Heart right ventricle (tissue), 16 donors: Measurements from ENCODE around the gene MTG2. TPM values are rescaled to one million over a fixed set of nuclear protein-coding genes. Genes with fewer than 3 reads are reported as not detected.

Experiments used
- ATAC-seq, 8 donors: fragments of 200-7000 bp; cut with Tn5 transposase; one replicate each; pipeline ENCODE4 v1.9.1; 2020; ENCODE audit warnings: mild to moderate bottlenecking in 8 of 8, moderate library complexity in 8 of 8, moderate number of reproducible peaks in 1 of 8
- DNase-seq, 2 donors: peaks; one replicate each; pipeline ENCODE4 v3.0.0-alpha.2; 2020
- H3K27ac ChIP-seq, 10 donors: fragments of 200-600 bp; sonication (generic) in 2 of 10; one replicate each; pipeline versions ENCODE4 v1.5.0 to v1.8.0; 2020 to 2022; ENCODE audit warnings: mild to moderate bottlenecking in 3 of 10
- H3K27me3 ChIP-seq, 7 donors: fragments of 200-600 bp; one replicate each; pipeline ENCODE4 v1.8.0; 2021 to 2022; ENCODE audit warnings: mild to moderate bottlenecking in 2 of 7
- H3K36me3 ChIP-seq, 9 donors: fragments of 200-600 bp; sonication (generic) in 1 of 9; one replicate each; pipeline versions ENCODE4 v1.5.0 to v1.8.0; 2020 to 2022; ENCODE audit warnings: mild to moderate bottlenecking in 2 of 9
- H3K4me1 ChIP-seq, 9 donors: fragments of 200-600 bp; sonication (generic) in 1 of 9; one replicate each; pipeline versions ENCODE4 v1.5.0 to v1.8.0; 2020 to 2022; ENCODE audit warnings: mild to moderate bottlenecking in 4 of 9
- H3K4me3 ChIP-seq, 10 donors: fragments of 200-600 bp; sonication (generic) in 2 of 10; one replicate each; pipeline versions ENCODE4 v1.5.0 to v1.8.0; 2020 to 2022; ENCODE audit warnings: mild to moderate bottlenecking in 7 of 10, moderate library complexity in 2 of 10
- H3K9me3 ChIP-seq, 11 donors: fragments of 200-600 bp in 10 of 11; sonication (generic) in 2 of 11; one replicate each; pipeline versions ENCODE4 v1.5.0 to v1.8.0; 2013 to 2022; ENCODE audit warnings: mild to moderate bottlenecking in 2 of 11, control low read depth in 1 of 11, moderate library complexity in 1 of 11
- CTCF ChIP-seq, 9 donors: fragments of 200-600 bp; sonication (generic) in 2 of 9; IDR thresholded peaks; one replicate each; pipeline versions ENCODE4 v1.5.0 to v1.8.0; 2021 to 2022; ENCODE audit warnings: antibody characterized with exemption in 9 of 9, mild to moderate bottlenecking in 5 of 9, moderate library complexity in 1 of 9
- whole genome bisulfite sequencing, 2 donors: extraction: QIAGEN DNeasy Blood & Tissue Kit; methylation state at CpG; one replicate each; pipeline ENCODE4 v1.1.7; 2013; ENCODE audit warnings: inconsistent platforms in 1 of 2; 5-methylcytosine and 5-hydroxymethylcytosine counted together
- intact Hi-C, 10 donors: fragments of 100-400 bp; cut with DNase I; formaldehyde crosslinking; loops; one replicate each; pipeline versions ENCODE4 v1.11.1 to v1.14.2; 2022
- polyA plus RNA-seq, 2 donors: library from polyadenylated mRNA; stranded (reverse); fragments of 200-250 nt; gene quantifications; one replicate each; pipeline ENCODE4 v1.2.3, GENCODE V29; 2013
- total RNA-seq, 10 donors: library from RNA; stranded (reverse); fragmentation: NEBNext Ultra II Directional in 3 of 10; extraction: Animal tissue kit (Norgen Biotek cat#: 25700) in 3 of 10; gene quantifications; one replicate each; pipeline versions ENCODE4 v1.2.1 to v1.2.4, GENCODE V29; 2021 to 2023
- donor health status: Arrhythmogenic right ventricular cardiomyopathy.
- donor health status: ischemic (EF 13 %, LVEDD 7.1; RV severe dilation, severe dysfunction).
- donor health status: healthy with polysubstance abuse.
- donor health status: DM: no; HTN: yes; CAD: no.
- donor health status: DM: no; HTN: no; CAD: no.
- donor health status: ischemic (EF 25% LVEDD 6.9; RV normal size, moderate dysfunction).
- donor health status: ischemic (EF 25% LVEDD 5.7; RV mildly dilated, moderate dysfunction).
- donor health status: healthy.
- donor health status: DM: yes; HTN: yes; CAD: no.
- donor health status: Ischemic cardiomyopathy.
- donor health status: ischemic (EF 35%, LVEDD 5.7; RV mildly dilated, moderate dysfunction).
- donor health status: nonischemic (EF 11% LVEDD 7.7; RV severe dilation, severe dysfunction).
- donor health status: DM: yes; HTN: yes; CAD: no.
- donor health status: PGD.
- donor health status: ischemic (EF 29% LVEDD 5.4; RV normal size, mild dysfunction).
- donor health status: nonischemic (EF 23%, LVEDD 6.1; RV moderate dilation, normal function).

Gene MTG2
- total and polyA plus RNA-seq, 12 donors: 21.5 to 55.5 (median 28.2) TPM

- intact Hi-C loops: no loop called here
- H3K27me3 ChIP-seq: no peaks in the 10 kb centered on the region
- TF ChIP-seq CTCF (IDR thresholded peaks at IDR 0.05): no peak
- no peak for DNase-seq
- H3K4me3 ChIP-seq: no peak overlapping the region
- WGBS, 2 donors: 75 to 77% methylated on average over 8 of the region's 8 CpGs
- peak overlapping the region in 8 of 10 donors; percentile 58 to 94 (median 72) for H3K27ac ChIP-seq
- peak in 3 of 8 donors; percentile 3 to 43 (median 28) for ATAC-seq
- peaks cover 0 to 21% (median 0%) of the 10 kb centered on the region in 9 donors for H3K36me3 ChIP-seq
- H3K4me1 ChIP-seq: peaks cover 16 to 85% (median 65%) of the 10 kb centered on the region in 9 donors
- H3K9me3 ChIP-seq: no peaks in the 10 kb centered on the region
These were observed 63.6 kb downstream of the MTG2 start for GRCh38 chr20:62246431-62246830.

GRCh38 chr20:62246872-62247652 lies 64.2 kb downstream of the MTG2 start:
- Histone ChIP-seq H3K27ac (peak overlapping the region in 8 of 10 donors; percentile 58 to 94 (median 72)), H3K9me3 (no peaks in the 10 kb centered on the region), H3K4me3 (no peak overlapping the region), H3K4me1 (peaks cover 16 to 82% (median 59%) of the 10 kb centered on the region in 9 donors), H3K27me3 (no peaks in the 10 kb centered on the region), H3K36me3 (peaks cover 0 to 16% (median 0%) of the 10 kb centered on the region in 9 donors)
- no peak for TF ChIP-seq CTCF (IDR thresholded peaks at IDR 0.05)
- 48 to 52% methylated on average over 22 of the region's 22 CpGs for WGBS, 2 donors
- peak; percentile 43 to 88 (median 79) for ATAC-seq
- intact Hi-C loops: no loop called here
- peak; percentile 58 to 59 for DNase-seq

- Histone ChIP-seq H3K4me1 (peaks cover 12 to 71% (median 42%) of the 10 kb centered on the region in 9 donors), H3K36me3 (peaks cover 0 to 12% (median 0%) of the 10 kb centered on the region in 9 donors), H3K9me3 (no peaks in the 10 kb centered on the region), H3K27me3 (no peaks in the 10 kb centered on the region), H3K4me3 (no peak overlapping the region), H3K27ac (no peak overlapping the region)
- ATAC-seq (no peak), DNase-seq (no peak)
- 78 to 83% methylated on average over 6 of the region's 6 CpGs for WGBS, 2 donors
- intact Hi-C loops: no loop called here
- no peak for TF ChIP-seq CTCF (IDR thresholded peaks at IDR 0.05)
These were observed 66.2 kb downstream of the MTG2 start for GRCh38 chr20:62248890-62249560.

GRCh38 chr20:62252342-62252966 lies 69.6 kb downstream of the MTG2 start:
- Histone ChIP-seq H3K36me3 (peaks cover 0 to 30% (median 13%) of the 10 kb centered on the region in 9 donors), H3K4me3 (no peak overlapping the region), H3K4me1 (peaks cover 4 to 46% (median 11%) of the 10 kb centered on the region in 9 donors), H3K27me3 (no peaks in the 10 kb centered on the region), H3K9me3 (no peaks in the 10 kb centered on the region), H3K27ac (no peak overlapping the region)
- ATAC-seq (no peak), DNase-seq (no peak)
- intact Hi-C loops: loop anchor here in 2 of 10 donors (5.0 to 10.0 kb wide), 2 partner anchors 35 to 228 kb away; no protein-coding TSS in a partner anchor
- WGBS, 2 donors: 81 to 83% methylated on average over 26 of the region's 26 CpGs
- TF ChIP-seq CTCF (IDR thresholded peaks at IDR 0.05): no peak
